Measurements from ENCODE around the gene SYDE2.

DNA sequence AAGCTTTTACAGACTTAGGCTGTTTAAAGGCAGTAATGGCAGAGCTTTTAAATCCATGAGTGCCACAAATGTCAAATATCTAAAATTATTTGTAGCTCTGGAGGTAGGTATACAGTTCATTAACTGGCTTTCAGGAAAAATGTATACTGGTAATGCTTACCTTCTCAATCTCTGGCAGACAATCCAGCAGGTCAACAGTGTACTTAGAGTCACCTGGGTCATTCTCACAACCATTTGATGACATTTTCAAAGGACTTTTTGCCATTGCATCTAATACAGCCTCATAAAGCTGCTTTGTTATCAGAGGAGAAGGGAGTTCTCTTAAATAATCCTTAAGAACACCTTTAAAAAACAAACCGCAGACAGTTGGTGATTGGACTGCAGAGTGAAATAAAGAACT, 31.9 kb downstream of the SYDE2 start:
- TF ChIP-seq, protein P1, sequence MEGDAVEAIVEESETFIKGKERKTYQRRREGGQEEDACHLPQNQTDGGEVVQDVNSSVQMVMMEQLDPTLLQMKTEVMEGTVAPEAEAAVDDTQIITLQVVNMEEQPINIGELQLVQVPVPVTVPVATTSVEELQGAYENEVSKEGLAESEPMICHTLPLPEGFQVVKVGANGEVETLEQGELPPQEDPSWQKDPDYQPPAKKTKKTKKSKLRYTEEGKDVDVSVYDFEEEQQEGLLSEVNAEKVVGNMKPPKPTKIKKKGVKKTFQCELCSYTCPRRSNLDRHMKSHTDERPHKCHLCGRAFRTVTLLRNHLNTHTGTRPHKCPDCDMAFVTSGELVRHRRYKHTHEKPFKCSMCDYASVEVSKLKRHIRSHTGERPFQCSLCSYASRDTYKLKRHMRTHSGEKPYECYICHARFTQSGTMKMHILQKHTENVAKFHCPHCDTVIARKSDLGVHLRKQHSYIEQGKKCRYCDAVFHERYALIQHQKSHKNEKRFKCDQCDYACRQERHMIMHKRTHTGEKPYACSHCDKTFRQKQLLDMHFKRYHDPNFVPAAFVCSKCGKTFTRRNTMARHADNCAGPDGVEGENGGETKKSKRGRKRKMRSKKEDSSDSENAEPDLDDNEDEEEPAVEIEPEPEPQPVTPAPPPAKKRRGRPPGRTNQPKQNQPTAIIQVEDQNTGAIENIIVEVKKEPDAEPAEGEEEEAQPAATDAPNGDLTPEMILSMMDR (IDR thresholded peaks at IDR 0.05) = no peak
- TF ChIP-seq POLR2A (IDR thresholded peaks at IDR 0.05; ENCODE audit: low read depth) = no peak
- TF ChIP-seq POLR2AphosphoS5 (IDR thresholded peaks at IDR 0.05) = no peak
